GM18907 (cell line): ENCODE data around the gene UHRF2.
"Not testable (repeated sequence)": the region's sequence is repeated elsewhere in the genome, so short reads cannot be mapped to it uniquely, and the experiment has no call there.

Experiments
- ATAC-seq: cut with Tn5 transposase; IDR thresholded peaks from one replicate; pipeline ENCODE4 v1.9.1; 2021; ENCODE audit warnings: mild to moderate bottlenecking, moderate library complexity; ENCODE audit not compliant: unreplicated experiment

UHRF2 gene

GRCh38 chr9:6479959-6480358 is 67.0 kb downstream of the UHRF2 start:
- no peak for ATAC-seq

GRCh38 chr9:6484210-6484609 is 71.2 kb downstream of the UHRF2 start:
- no peak for ATAC-seq

- ATAC-seq, result no peak
Measured at GRCh38 chr9:6488395-6488794, 75.4 kb downstream of the UHRF2 start.

GRCh38 chr9:6489099-6489498 is 76.1 kb downstream of the UHRF2 start:
- ATAC-seq, result no peak

GRCh38 chr9:6490863-6491262 is 77.9 kb downstream of the UHRF2 start:
- ATAC-seq, result no peak

- no peak for ATAC-seq
Measured at GRCh38 chr9:6495466-6495865, 82.5 kb downstream of the UHRF2 start.

GRCh38 chr9:6498982-6499381 is 86.0 kb downstream of the UHRF2 start:
- no peak for ATAC-seq

- no peak for ATAC-seq
Measured at GRCh38 chr9:6501526-6502210, 88.7 kb downstream of the UHRF2 start.

- ATAC-seq, result no peak
Measured at GRCh38 chr9:6502399-6502798, 89.4 kb downstream of the UHRF2 start.

- ATAC-seq, result no peak
Measured at GRCh38 chr9:6506571-6506970, 93.6 kb downstream of the UHRF2 start.

- ATAC-seq, result no peak
Measured at GRCh38 chr9:6512085-6512657, 99.2 kb downstream of the UHRF2 start.

GRCh38 chr9:6522263-6522662 is 109.3 kb downstream of the UHRF2 start:
- no peak for ATAC-seq

- no peak for ATAC-seq
Measured at GRCh38 chr9:6525326-6526045, 112.5 kb downstream of the UHRF2 start.

GRCh38 chr9:6535594-6535993 is 122.6 kb downstream of the UHRF2 start:
- no peak for ATAC-seq

- no peak for ATAC-seq
Measured at GRCh38 chr9:6538666-6539071, 125.7 kb downstream of the UHRF2 start.

GRCh38 chr9:6542617-6543016 is 129.6 kb downstream of the UHRF2 start:
- not testable (repeated sequence) for ATAC-seq

- ATAC-seq, result no peak
Measured at GRCh38 chr9:6543204-6543603, 130.2 kb downstream of the UHRF2 start.

- ATAC-seq, result no peak
Measured at GRCh38 chr9:6545017-6545691, 132.2 kb downstream of the UHRF2 start.

GRCh38 chr9:6549106-6549800 is 136.3 kb downstream of the UHRF2 start:
- ATAC-seq, result no peak

GRCh38 chr9:6551136-6551535 is 138.1 kb downstream of the UHRF2 start:
- no peak for ATAC-seq

- ATAC-seq, result no peak
Measured at GRCh38 chr9:6552033-6552432, 139.0 kb downstream of the UHRF2 start.
